Neural progenitor cell (in vitro differentiated cells): ENCODE data around the gene TGFBR3.

Experiments
- EZH2 ChIP-seq: fragments of 200-600 bp; sonication (generic); IDR thresholded peaks from 2 replicates; pipeline ENCODE4 v1.6.1; 2017; ENCODE audit warnings: antibody characterized with exemption, mild to moderate bottlenecking, moderate library complexity
- TF ChIP-seq, protein P1 (sequence below): fragments of 200-600 bp; sonication (generic); IDR thresholded peaks from 2 replicates; pipeline ENCODE4 v1.5.1; 2017; ENCODE audit warnings: antibody characterized with exemption, mild to moderate bottlenecking

DNA sequence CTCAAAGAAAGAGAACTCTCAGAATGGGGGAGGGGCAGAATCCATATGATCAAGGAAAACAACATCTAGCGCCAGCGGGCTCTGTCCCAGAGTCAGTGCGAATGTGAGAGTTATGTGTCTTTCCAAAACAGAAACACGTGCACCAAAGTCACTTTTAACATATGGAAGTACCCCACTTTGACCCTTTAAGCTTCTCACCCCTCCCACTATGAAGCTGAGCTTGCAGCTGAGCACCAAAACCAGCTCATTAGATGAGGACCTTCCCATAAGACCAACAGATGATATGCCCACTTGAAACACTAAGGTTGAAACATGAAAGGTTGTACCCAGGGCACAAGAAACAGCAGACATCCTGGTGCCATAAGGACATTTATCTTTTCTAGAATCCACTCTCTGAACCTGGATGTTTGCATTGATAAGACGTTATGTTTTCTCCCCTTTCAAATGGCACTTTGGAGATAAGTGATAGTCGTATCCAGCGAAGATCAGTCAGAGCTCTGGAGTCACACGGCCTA lies 171.0 kb downstream of the TGFBR3 start:
- TF ChIP-seq, protein P1, sequence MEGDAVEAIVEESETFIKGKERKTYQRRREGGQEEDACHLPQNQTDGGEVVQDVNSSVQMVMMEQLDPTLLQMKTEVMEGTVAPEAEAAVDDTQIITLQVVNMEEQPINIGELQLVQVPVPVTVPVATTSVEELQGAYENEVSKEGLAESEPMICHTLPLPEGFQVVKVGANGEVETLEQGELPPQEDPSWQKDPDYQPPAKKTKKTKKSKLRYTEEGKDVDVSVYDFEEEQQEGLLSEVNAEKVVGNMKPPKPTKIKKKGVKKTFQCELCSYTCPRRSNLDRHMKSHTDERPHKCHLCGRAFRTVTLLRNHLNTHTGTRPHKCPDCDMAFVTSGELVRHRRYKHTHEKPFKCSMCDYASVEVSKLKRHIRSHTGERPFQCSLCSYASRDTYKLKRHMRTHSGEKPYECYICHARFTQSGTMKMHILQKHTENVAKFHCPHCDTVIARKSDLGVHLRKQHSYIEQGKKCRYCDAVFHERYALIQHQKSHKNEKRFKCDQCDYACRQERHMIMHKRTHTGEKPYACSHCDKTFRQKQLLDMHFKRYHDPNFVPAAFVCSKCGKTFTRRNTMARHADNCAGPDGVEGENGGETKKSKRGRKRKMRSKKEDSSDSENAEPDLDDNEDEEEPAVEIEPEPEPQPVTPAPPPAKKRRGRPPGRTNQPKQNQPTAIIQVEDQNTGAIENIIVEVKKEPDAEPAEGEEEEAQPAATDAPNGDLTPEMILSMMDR = no peak
- no peak for TF ChIP-seq EZH2
